SK-N-SH (cell line): ENCODE results near the gene CDH24. TPM values are rescaled to one million over a fixed set of nuclear protein-coding genes. Genes with fewer than 3 reads are reported as not detected.

ENCODE experiments used
- CTCF ChIA-PET: fragments of 300-600, 350-600 bp; formaldehyde crosslinking; extraction: SDS; loops from one replicate; lab custom pipeline; 2021; lab: Yijun Ruan, JAX
- POLR2A ChIA-PET: fragments of 350-600 bp; sonication (Branson Sonifier 250); formaldehyde crosslinking; extraction: SDS; loops from one replicate; lab custom pipeline; 2020; ENCODE audit warnings: antibody characterized with exemption, inconsistent platforms; lab: Yijun Ruan, JAX
- DNase-seq: peaks from one replicate; pipeline ENCODE4 v3.0.0; 2012
- H2AFZ ChIP-seq: fragments of 200-600 bp; sonication (generic); 2 replicates; pipeline ENCODE4 v1.8.1; 2016; ENCODE audit warnings: antibody characterized with exemption, mild to moderate bottlenecking, low read depth
- H3F3A ChIP-seq: fragments of 200-600 bp; sonication (generic); replicated peaks from 2 replicates; pipeline ENCODE3; 2016; ENCODE audit warnings: antibody characterized with exemption, mild to moderate bottlenecking; ENCODE audit not compliant: insufficient read depth
- H3K27ac ChIP-seq, 2 experiments: fragments of 200-500 bp in 1 of 2; fragments of 200-600 bp in 1 of 2; sonication (Bioruptor generic) in 1 of 2; sonication (generic), shearing (Covaris generic) in 1 of 2; 2 replicates each; pipeline versions ENCODE4 v1.5.1 to v1.6.1; 2014 to 2016; ENCODE audit warnings: low read depth in 2 of 2, inconsistent platforms in 1 of 2, low read length in 1 of 2, mild to moderate bottlenecking in 1 of 2, mixed read lengths in 1 of 2
- H3K27me3 ChIP-seq: fragments of 200-600 bp; sonication (generic), shearing (Covaris generic); 2 replicates; pipeline ENCODE4 v1.6.1; 2016; ENCODE audit warnings: mixed run types; ENCODE audit not compliant: insufficient read depth
- H3K36me3 ChIP-seq, 2 experiments: fragments of 200-500 bp in 1 of 2; fragments of 200-600 bp in 1 of 2; sonication (Bioruptor generic) in 1 of 2; sonication (generic) in 1 of 2; replicated peaks in 1 of 2; 2 replicates each; pipeline versions ENCODE3 to v1.5.1; 2014 to 2016; ENCODE audit warnings: low read length in 1 of 2, mild to moderate bottlenecking in 1 of 2; ENCODE audit not compliant: insufficient read depth in 2 of 2, control insufficient read depth in 1 of 2
- H3K4me1 ChIP-seq, 2 experiments: fragments of 200-500 bp in 1 of 2; fragments of 200-600 bp in 1 of 2; sonication (Bioruptor generic) in 1 of 2; sonication (generic), shearing (Covaris generic) in 1 of 2; 2 replicates each; pipeline versions ENCODE4 v1.5.1 to v1.6.1; 2014 to 2016; ENCODE audit warnings: low read depth in 1 of 2, low read length in 1 of 2, mixed run types in 1 of 2; ENCODE audit not compliant: insufficient read depth in 2 of 2, control insufficient read depth in 1 of 2
- H3K4me2 ChIP-seq: fragments of 200-600 bp; sonication (generic), shearing (Covaris generic); 2 replicates; pipeline ENCODE4 v1.6.1; 2017; ENCODE audit warnings: mixed run types
- H3K4me3 ChIP-seq, 2 experiments: fragments of 200-500 bp in 1 of 2; fragments of 200-600 bp in 1 of 2; sonication (Bioruptor generic) in 1 of 2; sonication (generic), shearing (Covaris generic) in 1 of 2; 2 replicates each; pipeline versions ENCODE4 v1.5.1 to v1.8.1; 2014 to 2016; ENCODE audit warnings: low read depth in 2 of 2, inconsistent platforms in 1 of 2, low read length in 1 of 2, mild to moderate bottlenecking in 1 of 2, mixed read lengths in 1 of 2, moderate library complexity in 1 of 2
- H3K79me2 ChIP-seq: fragments of 200-600 bp; sonication (generic); 2 replicates; pipeline ENCODE4 v1.8.1; 2017; ENCODE audit warnings: mild to moderate bottlenecking; ENCODE audit not compliant: insufficient read depth
- H3K9ac ChIP-seq: fragments of 200-600 bp; sonication (generic); 2 replicates; pipeline ENCODE4 v1.6.1; 2017; ENCODE audit warnings: mixed run types
- H3K9me2 ChIP-seq: fragments of 200-600 bp; sonication (generic); 2 replicates; pipeline ENCODE4 v1.6.1; 2017; ENCODE audit warnings: mixed run types
- H3K9me3 ChIP-seq: fragments of 200-600 bp; sonication (generic); 2 replicates; pipeline ENCODE4 v1.6.1; 2017; ENCODE audit warnings: mixed run types, mild to moderate bottlenecking, moderate library complexity
- H4K20me1 ChIP-seq: fragments of 200-600 bp; sonication (generic); 2 replicates; pipeline ENCODE4 v1.6.1; 2017; ENCODE audit warnings: mild to moderate bottlenecking, mixed run types; ENCODE audit not compliant: insufficient read depth
- CHD2 ChIP-seq: fragments of 150-350 bp; IDR thresholded peaks from 2 replicates; pipeline ENCODE4 v1.6.1; 2018; ENCODE audit warnings: low read length; ENCODE audit not compliant: partially characterized antibody
- EP300 ChIP-seq, 2 experiments: IDR thresholded peaks; 2 replicates each; pipeline versions ENCODE4 v1.4.0 to v1.6.1; 2012; ENCODE audit warnings: borderline replicate concordance in 1 of 2, low read depth in 1 of 2, low read length in 1 of 2
- FOSL2 ChIP-seq: IDR thresholded peaks from 2 replicates; pipeline ENCODE4 v1.4.0; 2012; ENCODE audit warnings: low read depth, mild to moderate bottlenecking, moderate library complexity, borderline replicate concordance
- GABPA ChIP-seq: IDR thresholded peaks from 2 replicates; pipeline ENCODE4 v1.4.0; 2012; ENCODE audit warnings: low read depth, mild to moderate bottlenecking
- GATA2 ChIP-seq: sonication (generic); formaldehyde crosslinking; IDR thresholded peaks from 2 replicates; pipeline ENCODE4 v1.5.0; 2020; ENCODE audit warnings: mild to moderate bottlenecking, missing genetic modification reagents
- MXI1 ChIP-seq: IDR thresholded peaks from 2 replicates; pipeline ENCODE4 v1.6.1; 2012; ENCODE audit warnings: mild to moderate bottlenecking, low read depth, low read length, improper control_type of control experiment
- POLR2AphosphoS5 ChIP-seq: IDR thresholded peaks from 2 replicates; pipeline ENCODE4 v1.6.1; 2012; ENCODE audit warnings: low read depth, low read length
- RAD21 ChIP-seq: IDR thresholded peaks from 2 replicates; pipeline ENCODE4 v1.6.1; 2012; ENCODE audit warnings: mild to moderate bottlenecking, low read length
- RCOR1 ChIP-seq: fragments of 150-350 bp; IDR thresholded peaks from 2 replicates; pipeline ENCODE4 v1.6.1; 2017; ENCODE audit warnings: antibody characterized with exemption, low read length
- SIN3A ChIP-seq: IDR thresholded peaks from 2 replicates; pipeline ENCODE4 v1.6.1; 2012; ENCODE audit warnings: low read depth, mild to moderate bottlenecking, low read length, moderate library complexity, borderline replicate concordance
- TCF12 ChIP-seq: IDR thresholded peaks from 2 replicates; pipeline ENCODE4 v1.4.0; 2012
- TEAD4 ChIP-seq: IDR thresholded peaks from 2 replicates; pipeline ENCODE4 v1.4.0; 2012; ENCODE audit warnings: mild to moderate bottlenecking, borderline replicate concordance; ENCODE audit not compliant: insufficient read depth
- WGBS: methylation state at CpG from one replicate; pipeline ENCODE4 v1.1.6; 2017; ENCODE audit warnings: low lambda C conversion rate; 5-methylcytosine and 5-hydroxymethylcytosine counted together
- polyA plus RNA-seq, 3 experiments: library from polyadenylated mRNA; depleted of rRNA; stranded (reverse); fragments of >200 nt; gene quantifications; 2 replicates each; pipeline ENCODE4 v1.2.3, GENCODE V29; 2012
- TF ChIP-seq, protein P1 (sequence below): IDR thresholded peaks from 2 replicates; pipeline ENCODE4 v1.4.0; 2012; ENCODE audit warnings: low read depth, borderline replicate concordance
- TF ChIP-seq, protein P2 (sequence below): IDR thresholded peaks from 2 replicates; pipeline ENCODE4 v1.4.0; 2012; ENCODE audit warnings: low read depth
- TF ChIP-seq, protein P3 (sequence below): fragments of 150-350 bp; IDR thresholded peaks from 2 replicates; pipeline ENCODE4 v1.6.1; 2017; ENCODE audit warnings: antibody characterized with exemption, low read length, low read depth, borderline replicate concordance
- TF ChIP-seq, protein P4 (sequence below): fragments of 150-350 bp; IDR thresholded peaks from 2 replicates; pipeline ENCODE4 v1.6.1; 2016; ENCODE audit warnings: mild to moderate bottlenecking, low read depth, low read length

The CDH24 gene
- polyA plus RNA-seq, 1 of the 3 experiments (the other 2 are of a cell fraction), result 30.8 TPM

DNA sequence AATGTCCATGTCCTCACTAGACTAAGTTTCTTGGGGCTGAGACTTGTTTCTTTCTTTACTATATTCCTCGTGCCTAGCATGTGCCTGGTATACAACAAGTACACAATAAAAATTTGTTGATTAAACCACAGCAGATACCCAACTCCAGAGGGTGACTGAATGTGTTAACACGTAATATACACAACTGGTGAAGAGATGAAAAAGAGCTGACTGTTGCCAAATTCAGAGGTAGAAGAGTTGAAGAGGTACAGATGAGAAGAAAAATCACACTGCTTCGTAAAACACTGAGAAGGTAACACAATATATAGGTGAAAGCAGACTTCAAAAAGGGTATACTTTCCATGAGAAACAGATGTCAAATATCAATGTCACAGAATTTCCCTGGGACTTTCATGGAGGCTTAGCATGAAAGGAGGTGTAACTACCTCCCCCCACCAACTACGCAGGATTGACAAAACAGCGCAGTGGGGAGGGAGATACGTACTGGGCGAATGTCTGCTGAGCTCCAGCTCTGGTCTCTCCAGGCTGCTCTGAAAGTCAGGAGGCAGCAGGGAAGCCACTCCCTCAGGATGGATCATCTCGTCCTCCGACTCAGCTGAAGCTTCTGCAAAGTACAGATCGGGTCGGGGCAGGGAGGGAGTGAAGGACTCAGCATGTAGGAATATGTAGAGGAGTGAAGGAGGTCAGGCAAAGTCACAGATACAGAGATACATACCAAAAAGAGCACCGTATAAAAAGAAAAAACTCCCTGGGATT is 32.4 kb upstream of the CDH24 start:
- Histone ChIP-seq H2AFZ (no peak overlapping the region), H3K9me2 (no peaks in the 10 kb centered on the region), H3K36me3 (peaks cover 66 to 80% of the 10 kb centered on the region in 2 experiments), H3K4me1 (peaks cover 4 to 6% of the 10 kb centered on the region in 2 experiments; a peak in 3 of 4 replicates), H3K79me2 (peaks cover 91% of the 10 kb centered on the region), H3K9me3 (no peaks in the 10 kb centered on the region), H4K20me1 (peaks cover 27% of the 10 kb centered on the region), H3K4me3 (no peak overlapping the region), H3K4me2 (no peak overlapping the region), H3K27me3 (no peaks in the 10 kb centered on the region), H3F3A (peaks cover 11% of the 10 kb centered on the region), H3K9ac (no peak overlapping the region), H3K27ac (no peak overlapping the region)
- CTCF ChIA-PET, result interaction anchor here (0.9 to 7.5 kb wide), 8 partner anchors 12 to 103 kb away, joined by 3 to 73 read pairs (median 4); partner anchors contain the start of gene CDH24
- WGBS, result 97% methylated on average over 12 of the region's 12 CpGs
- no peak for DNase-seq
- TF ChIP-seq, protein P1, sequence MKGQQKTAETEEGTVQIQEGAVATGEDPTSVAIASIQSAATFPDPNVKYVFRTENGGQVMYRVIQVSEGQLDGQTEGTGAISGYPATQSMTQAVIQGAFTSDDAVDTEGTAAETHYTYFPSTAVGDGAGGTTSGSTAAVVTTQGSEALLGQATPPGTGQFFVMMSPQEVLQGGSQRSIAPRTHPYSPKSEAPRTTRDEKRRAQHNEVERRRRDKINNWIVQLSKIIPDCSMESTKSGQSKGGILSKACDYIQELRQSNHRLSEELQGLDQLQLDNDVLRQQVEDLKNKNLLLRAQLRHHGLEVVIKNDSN, result no peak
- TF ChIP-seq, protein P2, sequence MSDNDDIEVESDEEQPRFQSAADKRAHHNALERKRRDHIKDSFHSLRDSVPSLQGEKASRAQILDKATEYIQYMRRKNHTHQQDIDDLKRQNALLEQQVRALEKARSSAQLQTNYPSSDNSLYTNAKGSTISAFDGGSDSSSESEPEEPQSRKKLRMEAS, result no peak
- TF ChIP-seq GATA2 (CRISPR knock-in tag) (no peak), SIN3A (no peak), TCF12 (no peak), EP300 (IDR thresholded peaks at IDR 0.05; ENCODE audit: borderline replicate concordance in 1 of 2, low read depth in 1 of 2, low read length in 1 of 2) (no peak), FOSL2 (no peak), RAD21 (no peak), TEAD4 (no peak), RCOR1 (no peak), CHD2 (no peak), POLR2AphosphoS5 (no peak), GABPA (no peak), MXI1 (no peak)
- TF ChIP-seq, protein P3, sequence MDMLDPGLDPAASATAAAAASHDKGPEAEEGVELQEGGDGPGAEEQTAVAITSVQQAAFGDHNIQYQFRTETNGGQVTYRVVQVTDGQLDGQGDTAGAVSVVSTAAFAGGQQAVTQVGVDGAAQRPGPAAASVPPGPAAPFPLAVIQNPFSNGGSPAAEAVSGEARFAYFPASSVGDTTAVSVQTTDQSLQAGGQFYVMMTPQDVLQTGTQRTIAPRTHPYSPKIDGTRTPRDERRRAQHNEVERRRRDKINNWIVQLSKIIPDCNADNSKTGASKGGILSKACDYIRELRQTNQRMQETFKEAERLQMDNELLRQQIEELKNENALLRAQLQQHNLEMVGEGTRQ, result no peak
- TF ChIP-seq, protein P4, sequence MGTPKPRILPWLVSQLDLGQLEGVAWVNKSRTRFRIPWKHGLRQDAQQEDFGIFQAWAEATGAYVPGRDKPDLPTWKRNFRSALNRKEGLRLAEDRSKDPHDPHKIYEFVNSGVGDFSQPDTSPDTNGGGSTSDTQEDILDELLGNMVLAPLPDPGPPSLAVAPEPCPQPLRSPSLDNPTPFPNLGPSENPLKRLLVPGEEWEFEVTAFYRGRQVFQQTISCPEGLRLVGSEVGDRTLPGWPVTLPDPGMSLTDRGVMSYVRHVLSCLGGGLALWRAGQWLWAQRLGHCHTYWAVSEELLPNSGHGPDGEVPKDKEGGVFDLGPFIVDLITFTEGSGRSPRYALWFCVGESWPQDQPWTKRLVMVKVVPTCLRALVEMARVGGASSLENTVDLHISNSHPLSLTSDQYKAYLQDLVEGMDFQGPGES, result no peak
- POLR2A ChIA-PET, result no interaction called here
